Neural cell (in vitro differentiated cells): Measurements from ENCODE around the gene PGAP6.

Experiments
- EP300 ChIP-seq: fragments of 450-650 bp; conservative IDR thresholded peaks from 2 replicates; pipeline ENCODE4 v1.6.1; 2014; ENCODE audit warnings: antibody characterized with exemption, mild to moderate bottlenecking, moderate library complexity; ENCODE audit not compliant: poor library complexity, severe bottlenecking
- EZH2 ChIP-seq: fragments of 200-600, 300-800 bp; shearing (Covaris generic), sonication (generic); IDR thresholded peaks from 2 replicates; pipeline ENCODE4 v1.6.1; 2014; ENCODE audit warnings: antibody characterized with exemption, low read length, borderline replicate concordance, mild to moderate bottlenecking; ENCODE audit not compliant: insufficient read depth, poor library complexity, severe bottlenecking
- POLR2AphosphoS5 ChIP-seq: IDR thresholded peaks from 2 replicates; pipeline ENCODE4 v1.6.1; 2012
- TF ChIP-seq, protein P1 (sequence below): fragments of 450-650 bp; IDR thresholded peaks from 2 replicates; pipeline ENCODE4 v1.5.1; 2014; ENCODE audit warnings: antibody characterized with exemption, mild to moderate bottlenecking, moderate library complexity; ENCODE audit not compliant: poor library complexity, severe bottlenecking

GRCh38 chr16:339680-340079, 42.1 kb downstream of the PGAP6 start:
- TF ChIP-seq EP300 (no peak), EZH2 (no peak), POLR2AphosphoS5 (no peak)
- TF ChIP-seq, protein P1, sequence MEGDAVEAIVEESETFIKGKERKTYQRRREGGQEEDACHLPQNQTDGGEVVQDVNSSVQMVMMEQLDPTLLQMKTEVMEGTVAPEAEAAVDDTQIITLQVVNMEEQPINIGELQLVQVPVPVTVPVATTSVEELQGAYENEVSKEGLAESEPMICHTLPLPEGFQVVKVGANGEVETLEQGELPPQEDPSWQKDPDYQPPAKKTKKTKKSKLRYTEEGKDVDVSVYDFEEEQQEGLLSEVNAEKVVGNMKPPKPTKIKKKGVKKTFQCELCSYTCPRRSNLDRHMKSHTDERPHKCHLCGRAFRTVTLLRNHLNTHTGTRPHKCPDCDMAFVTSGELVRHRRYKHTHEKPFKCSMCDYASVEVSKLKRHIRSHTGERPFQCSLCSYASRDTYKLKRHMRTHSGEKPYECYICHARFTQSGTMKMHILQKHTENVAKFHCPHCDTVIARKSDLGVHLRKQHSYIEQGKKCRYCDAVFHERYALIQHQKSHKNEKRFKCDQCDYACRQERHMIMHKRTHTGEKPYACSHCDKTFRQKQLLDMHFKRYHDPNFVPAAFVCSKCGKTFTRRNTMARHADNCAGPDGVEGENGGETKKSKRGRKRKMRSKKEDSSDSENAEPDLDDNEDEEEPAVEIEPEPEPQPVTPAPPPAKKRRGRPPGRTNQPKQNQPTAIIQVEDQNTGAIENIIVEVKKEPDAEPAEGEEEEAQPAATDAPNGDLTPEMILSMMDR = no peak
